Brain microvascular endothelial cell (primary cell): Measurements from ENCODE around the gene STK11.

Experiments used
- DNase-seq: peaks from one replicate; pipeline ENCODE4 v3.0.0-alpha.2; 2020
- H3K27ac ChIP-seq: fragments of 250-450 bp; sonication (Bioruptor Pico); 2 replicates; pipeline ENCODE4 v1.5.1; 2020; ENCODE audit warnings: mild to moderate bottlenecking, moderate library complexity
- H3K27me3 ChIP-seq: fragments of 250-450 bp; sonication (Bioruptor Pico); replicated peaks from 2 replicates; pipeline ENCODE4 v1.5.1; 2020; ENCODE audit warnings: mild to moderate bottlenecking
- H3K36me3 ChIP-seq: fragments of 250-450 bp; sonication (Bioruptor Pico); replicated peaks from 2 replicates; pipeline ENCODE4 v1.5.1; 2020; ENCODE audit warnings: mild to moderate bottlenecking
- H3K4me3 ChIP-seq: 2 replicates; pipeline ENCODE4 v1.5.1; 2011; ENCODE audit warnings: low read depth, mild to moderate bottlenecking, control low read depth, low read length, moderate library complexity
- CTCF ChIP-seq: IDR thresholded peaks from 2 replicates; pipeline ENCODE4 v1.5.1; 2011; ENCODE audit warnings: low read depth, mild to moderate bottlenecking, moderate library complexity, low read length, control low read depth, inconsistent platforms; ENCODE audit errors: missing control alignments
- in situ Hi-C: cut with HindIII; loops from 2 replicates; pipeline ENCODE4 v1.10.0; 2017; ENCODE audit warnings: low sequenced_read_pairs, low pct_ligation_motif_present

The STK11 gene

DNA sequence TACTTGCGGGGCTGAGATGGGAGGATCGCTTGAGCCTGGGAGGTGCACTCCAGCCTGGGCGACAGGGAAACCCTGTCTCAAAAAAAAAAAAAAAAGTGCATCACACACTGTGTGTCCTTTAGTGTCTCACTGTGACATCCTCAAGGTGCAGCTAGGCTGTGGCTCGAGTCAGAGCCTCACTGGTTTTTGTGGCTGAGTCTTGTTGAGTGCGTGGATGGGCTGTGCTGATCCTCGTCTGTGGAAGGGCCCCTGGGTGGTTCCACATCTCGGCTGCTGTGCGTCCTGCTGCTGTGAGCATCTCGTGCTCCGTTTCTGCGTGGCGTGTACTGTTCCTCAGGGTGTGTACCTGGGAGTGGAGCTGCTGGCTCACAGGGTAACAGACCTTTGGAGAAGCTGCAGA is 11.2 kb downstream of the STK11 start:
- no peak for TF ChIP-seq CTCF
- in situ Hi-C loops: no loop called here
- Histone ChIP-seq H3K4me3 (no peak overlapping the region), H3K36me3 (peaks cover 13% of the 10 kb centered on the region), H3K27ac (no peak overlapping the region), H3K27me3 (no peaks in the 10 kb centered on the region)
- DNase-seq: no peak

GRCh38 chr19:1217366-1217765 is 11.8 kb downstream of the STK11 start:
- no peak for DNase-seq
- H3K27ac ChIP-seq: no peak overlapping the region
- no peaks in the 10 kb centered on the region for H3K27me3 ChIP-seq
- no peak overlapping the region for H3K4me3 ChIP-seq
- no peak for TF ChIP-seq CTCF
- H3K36me3 ChIP-seq: peaks cover 13% of the 10 kb centered on the region
- in situ Hi-C loops: no loop called here

GRCh38 chr19:1218751-1219567 is 13.4 kb downstream of the STK11 start:
- H3K4me3 ChIP-seq: no peak overlapping the region
- H3K27ac ChIP-seq: no peak overlapping the region
- DNase-seq: no peak
- TF ChIP-seq CTCF: no peak
- H3K36me3 ChIP-seq: peaks cover 17% of the 10 kb centered on the region
- in situ Hi-C loops: no loop called here
- H3K27me3 ChIP-seq: no peaks in the 10 kb centered on the region

DNA sequence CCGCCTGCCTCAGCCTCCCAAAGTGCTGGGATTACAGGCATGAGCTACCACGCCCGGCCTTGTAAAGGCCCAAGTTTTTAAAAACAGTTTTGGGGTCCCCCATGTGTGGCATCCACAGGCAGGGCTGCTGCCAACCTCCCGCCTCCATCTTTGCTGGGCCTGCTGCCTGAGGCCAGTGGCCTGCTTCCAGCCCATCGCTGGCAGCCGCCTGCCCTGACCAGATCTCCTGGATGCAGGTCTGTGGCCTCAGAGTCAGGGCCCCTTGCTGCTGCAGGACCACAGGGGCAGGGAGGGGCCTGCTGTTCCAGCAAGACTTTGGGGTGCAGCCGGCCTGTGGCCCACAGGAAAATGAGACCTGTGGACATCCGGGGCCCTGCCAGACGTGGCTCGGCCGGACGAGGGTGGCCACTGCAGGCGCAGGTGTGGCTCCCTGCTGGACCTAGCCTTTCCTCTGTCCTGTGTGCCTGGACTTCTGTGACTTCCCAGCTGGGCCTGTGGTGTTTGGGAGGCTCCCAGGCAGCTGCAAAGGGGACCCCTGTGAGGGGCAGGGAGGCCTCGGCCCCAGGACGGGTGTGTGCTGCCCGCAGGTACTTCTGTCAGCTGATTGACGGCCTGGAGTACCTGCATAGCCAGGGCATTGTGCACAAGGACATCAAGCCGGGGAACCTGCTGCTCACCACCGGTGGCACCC is 14.4 kb downstream of the STK11 start:
- no peak overlapping the region for H3K27ac ChIP-seq
- no peak overlapping the region for H3K4me3 ChIP-seq
- in situ Hi-C loops: no loop called here
- no peak for TF ChIP-seq CTCF
- DNase-seq: no peak
- peaks cover 17% of the 10 kb centered on the region for H3K36me3 ChIP-seq
- no peaks in the 10 kb centered on the region for H3K27me3 ChIP-seq

GRCh38 chr19:1220477-1220930 is 14.9 kb downstream of the STK11 start:
- Histone ChIP-seq H3K4me3 (no peak overlapping the region), H3K36me3 (peaks cover 17% of the 10 kb centered on the region), H3K27ac (no peak overlapping the region), H3K27me3 (no peaks in the 10 kb centered on the region)
- DNase-seq: no peak
- peak; percentile 41 for TF ChIP-seq CTCF
- in situ Hi-C loops: no loop called here
